H1 (cell line): ENCODE measurements around the gene SLC24A4.

Experiments used
- BRCA1 ChIP-seq: IDR thresholded peaks from 2 replicates; pipeline ENCODE4 v1.6.1; 2012; ENCODE audit warnings: low read depth, low read length, improper control_type of control experiment
- EZH2 ChIP-seq: fragments of 200-600 bp; sonication (generic); IDR thresholded peaks from 2 replicates; pipeline ENCODE4 v1.7.1; 2012; ENCODE audit warnings: low read depth, mild to moderate bottlenecking, moderate library complexity, low read length, inconsistent platforms; ENCODE audit not compliant: severe bottlenecking
- TF ChIP-seq, protein P1 (sequence below), 3 experiments: IDR thresholded peaks; 1 replicate in 2 of 3; 2 replicates in 1 of 3; pipeline versions ENCODE4 v1.5.1 to v1.6.1; 2011; ENCODE audit warnings: low read length in 3 of 3, mild to moderate bottlenecking in 3 of 3, inconsistent platforms in 2 of 3, low read depth in 1 of 3, moderate library complexity in 1 of 3; ENCODE audit not compliant: insufficient read depth in 1 of 3; ENCODE audit errors: control extremely low read depth in 1 of 3

DNA sequence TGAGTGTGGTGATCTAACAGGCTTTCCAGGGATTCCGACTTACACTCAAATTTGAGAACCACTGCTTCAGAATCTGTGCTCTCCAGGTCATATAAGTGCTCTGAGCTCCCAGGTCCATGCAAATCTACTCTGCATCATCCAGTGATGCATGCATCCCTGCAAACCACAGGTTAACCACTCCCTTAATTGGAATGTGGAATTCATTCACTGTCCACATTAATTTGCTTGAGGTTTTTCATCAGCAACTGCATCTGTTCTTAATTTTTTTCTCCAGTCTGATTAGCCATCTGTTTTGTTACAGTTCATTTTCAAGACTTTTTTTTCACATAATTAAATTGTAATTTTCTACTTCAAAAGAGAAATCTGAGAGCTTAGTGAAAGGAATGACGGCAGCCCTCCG lies 147.2 kb downstream of the SLC24A4 start:
- TF ChIP-seq BRCA1 (no peak), EZH2 (no peak)
- TF ChIP-seq, protein P1, sequence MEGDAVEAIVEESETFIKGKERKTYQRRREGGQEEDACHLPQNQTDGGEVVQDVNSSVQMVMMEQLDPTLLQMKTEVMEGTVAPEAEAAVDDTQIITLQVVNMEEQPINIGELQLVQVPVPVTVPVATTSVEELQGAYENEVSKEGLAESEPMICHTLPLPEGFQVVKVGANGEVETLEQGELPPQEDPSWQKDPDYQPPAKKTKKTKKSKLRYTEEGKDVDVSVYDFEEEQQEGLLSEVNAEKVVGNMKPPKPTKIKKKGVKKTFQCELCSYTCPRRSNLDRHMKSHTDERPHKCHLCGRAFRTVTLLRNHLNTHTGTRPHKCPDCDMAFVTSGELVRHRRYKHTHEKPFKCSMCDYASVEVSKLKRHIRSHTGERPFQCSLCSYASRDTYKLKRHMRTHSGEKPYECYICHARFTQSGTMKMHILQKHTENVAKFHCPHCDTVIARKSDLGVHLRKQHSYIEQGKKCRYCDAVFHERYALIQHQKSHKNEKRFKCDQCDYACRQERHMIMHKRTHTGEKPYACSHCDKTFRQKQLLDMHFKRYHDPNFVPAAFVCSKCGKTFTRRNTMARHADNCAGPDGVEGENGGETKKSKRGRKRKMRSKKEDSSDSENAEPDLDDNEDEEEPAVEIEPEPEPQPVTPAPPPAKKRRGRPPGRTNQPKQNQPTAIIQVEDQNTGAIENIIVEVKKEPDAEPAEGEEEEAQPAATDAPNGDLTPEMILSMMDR (IDR thresholded peaks at IDR 0.05; ENCODE audit: control extremely low read depth in 1 of 3, insufficient read depth in 1 of 3, low read depth in 1 of 3, low read length in 3 of 3), result no peak
